IMR-90 (cell line): ENCODE data around the gene PFAS. TPM values are rescaled to one million over a fixed set of nuclear protein-coding genes. Genes with fewer than 3 reads are reported as not detected.

Experiments used
- ATAC-seq: fragments of 200-7000 bp; cut with Tn5 transposase; 2 replicates; pipeline ENCODE4 v1.9.1; 2020; ENCODE audit warnings: low read depth, mild to moderate bottlenecking, moderate library complexity
- BruUV-seq: library from RNA; stranded (reverse); fragments of 400-500 nt; replicated peaks from 2 replicates; lab custom pipeline; 2021; lab: Mats Ljungman, UMichigan
- CTCF ChIA-PET: fragments of 300-600 bp; formaldehyde crosslinking; extraction: SDS; loops from one replicate; lab custom pipeline; 2021; ENCODE audit warnings: antibody characterized with exemption; lab: Yijun Ruan, JAX
- POLR2A ChIA-PET: fragments of 300-600 bp; sonication (Branson Sonifier 250); formaldehyde crosslinking; loops from one replicate; lab custom pipeline; 2022; ENCODE audit warnings: antibody characterized with exemption; ENCODE audit not compliant: unreplicated experiment; lab: Charles Lee
- DNase-seq: peaks from one replicate; pipeline ENCODE4 v3.0.0; 2013
- H2AFZ ChIP-seq: replicated peaks from 2 replicates; pipeline ENCODE3; 2013; ENCODE audit warnings: low read length, mild to moderate bottlenecking; ENCODE audit not compliant: poor library complexity
- H2AK5ac ChIP-seq: 2 replicates; pipeline ENCODE4 v1.6.1; 2013; ENCODE audit warnings: low read depth, low read length, inconsistent platforms
- H2AK9ac ChIP-seq: replicated peaks from 2 replicates; pipeline ENCODE3; 2013; ENCODE audit warnings: mild to moderate bottlenecking, low read depth, low read length, moderate library complexity; ENCODE audit not compliant: poor library complexity
- H2BK120ac ChIP-seq: 2 replicates; pipeline ENCODE4 v1.6.1; 2013; ENCODE audit warnings: low read depth, low read length, inconsistent platforms
- H2BK15ac ChIP-seq: 3 replicates; pipeline ENCODE4 v1.6.1; 2013; ENCODE audit warnings: low read depth, low read length, inconsistent platforms
- H2BK20ac ChIP-seq: 2 replicates; pipeline ENCODE4 v1.6.1; 2013; ENCODE audit warnings: low read depth, mild to moderate bottlenecking, inconsistent platforms, low read length, moderate library complexity
- H2BK5ac ChIP-seq: 2 replicates; pipeline ENCODE4 v1.6.1; 2013; ENCODE audit warnings: mild to moderate bottlenecking, low read depth, low read length, inconsistent platforms; ENCODE audit not compliant: poor library complexity, severe bottlenecking
- H3K14ac ChIP-seq: replicated peaks from 2 replicates; pipeline ENCODE4 v1.6.1; 2013; ENCODE audit warnings: low read depth, low read length, inconsistent platforms
- H3K18ac ChIP-seq: 2 replicates; pipeline ENCODE4 v1.6.1; 2013; ENCODE audit warnings: low read depth, low read length, control low read depth
- H3K23ac ChIP-seq: 2 replicates; pipeline ENCODE4 v1.6.1; 2013; ENCODE audit warnings: low read depth, low read length, inconsistent platforms
- H3K27ac ChIP-seq: 2 replicates; pipeline ENCODE4 v1.5.1; 2013; ENCODE audit warnings: mild to moderate bottlenecking, control low read depth, low read length; ENCODE audit not compliant: insufficient read depth
- H3K27me3 ChIP-seq: 2 replicates; pipeline ENCODE4 v1.6.1; 2013; ENCODE audit warnings: low read length; ENCODE audit not compliant: control insufficient read depth, insufficient read depth
- H3K36me3 ChIP-seq: 2 replicates; pipeline ENCODE4 v1.6.1; 2013; ENCODE audit warnings: low read length, mixed read lengths; ENCODE audit not compliant: control insufficient read depth, insufficient read depth
- H3K4ac ChIP-seq: 2 replicates; pipeline ENCODE4 v1.6.1; 2013; ENCODE audit warnings: low read depth, low read length, inconsistent platforms
- H3K4me1 ChIP-seq: 2 replicates; pipeline ENCODE4 v1.6.1; 2013; ENCODE audit warnings: low read length, mixed read lengths; ENCODE audit not compliant: control insufficient read depth, insufficient read depth
- H3K4me2 ChIP-seq: 2 replicates; pipeline ENCODE4 v1.6.1; 2013; ENCODE audit warnings: low read depth, mild to moderate bottlenecking, control low read depth, low read length, moderate library complexity
- H3K4me3 ChIP-seq: 2 replicates; pipeline ENCODE4 v1.5.1; 2013; ENCODE audit warnings: low read depth, mild to moderate bottlenecking, control low read depth, low read length, moderate library complexity; ENCODE audit not compliant: insufficient read depth
- H3K56ac ChIP-seq: 2 replicates; pipeline ENCODE4 v1.6.1; 2013; ENCODE audit warnings: low read length, inconsistent platforms; ENCODE audit not compliant: insufficient read depth; ENCODE audit errors: extremely low read depth
- H3K79me1 ChIP-seq, 2 experiments: 2 replicates each; pipeline ENCODE4 v1.6.1; 2013; ENCODE audit warnings: low read length in 2 of 2, inconsistent platforms in 1 of 2, low read depth in 1 of 2
- H3K9ac ChIP-seq: 2 replicates; pipeline ENCODE4 v1.6.1; 2013; ENCODE audit warnings: low read depth, low read length, control low read depth
- H3K9me1 ChIP-seq: 2 replicates; pipeline ENCODE4 v1.6.1; 2013; ENCODE audit warnings: low read length, inconsistent platforms; ENCODE audit not compliant: insufficient read depth
- H3K9me3 ChIP-seq: 2 replicates; pipeline ENCODE4 v1.6.1; 2013; ENCODE audit warnings: low read length; ENCODE audit not compliant: control insufficient read depth, insufficient read depth
- H4K20me1 ChIP-seq: 2 replicates; pipeline ENCODE4 v1.6.1; 2013; ENCODE audit warnings: low read length, inconsistent platforms; ENCODE audit not compliant: insufficient read depth
- H4K5ac ChIP-seq: 2 replicates; pipeline ENCODE4 v1.6.1; 2013; ENCODE audit warnings: mild to moderate bottlenecking, low read depth, low read length, control low read depth
- H4K8ac ChIP-seq, 2 experiments: 2 replicates each; pipeline ENCODE4 v1.6.1; 2013; ENCODE audit warnings: low read depth in 2 of 2, low read length in 2 of 2, control low read depth in 1 of 2, inconsistent platforms in 1 of 2
- H4K91ac ChIP-seq: 2 replicates; pipeline ENCODE4 v1.6.1; 2013; ENCODE audit warnings: low read depth, low read length, inconsistent platforms; ENCODE audit not compliant: insufficient read depth
- BHLHE40 ChIP-seq: fragments of 150-350 bp; IDR thresholded peaks from 2 replicates; pipeline ENCODE4 v1.6.1; 2016; ENCODE audit warnings: mild to moderate bottlenecking, low read depth, low read length
- CHD1 ChIP-seq: IDR thresholded peaks from 2 replicates; pipeline ENCODE4 v1.6.1; 2012; ENCODE audit warnings: low read depth, low read length, improper control_type of control experiment
- CTCF ChIP-seq: conservative IDR thresholded peaks from 2 replicates; pipeline ENCODE4 v1.5.1; 2012; ENCODE audit warnings: mild to moderate bottlenecking, low read depth, low read length, improper control_type of control experiment
- FOS ChIP-seq: fragments of 150-350 bp; IDR thresholded peaks from 2 replicates; pipeline ENCODE4 v1.6.1; 2016; ENCODE audit warnings: low read depth, low read length
- MAFK ChIP-seq: IDR thresholded peaks from 2 replicates; pipeline ENCODE4 v1.6.1; 2012; ENCODE audit warnings: low read depth, low read length, improper control_type of control experiment
- MAZ ChIP-seq: IDR thresholded peaks from 2 replicates; pipeline ENCODE4 v1.6.1; 2012; ENCODE audit warnings: low read depth, mild to moderate bottlenecking, low read length, improper control_type of control experiment, moderate library complexity, borderline replicate concordance
- POLR2A ChIP-seq: IDR thresholded peaks from 2 replicates; pipeline ENCODE4 v1.6.1; 2012; ENCODE audit warnings: mild to moderate bottlenecking, low read depth, low read length
- RAD21 ChIP-seq: IDR thresholded peaks from 2 replicates; pipeline ENCODE4 v1.6.1; 2012; ENCODE audit warnings: low read length, improper control_type of control experiment
- RCOR1 ChIP-seq: IDR thresholded peaks from 2 replicates; pipeline ENCODE4 v1.6.1; 2012; ENCODE audit warnings: mild to moderate bottlenecking, low read length, improper control_type of control experiment; ENCODE audit not compliant: insufficient replicate concordance
- RFX5 ChIP-seq: IDR thresholded peaks from 2 replicates; pipeline ENCODE4 v1.8.0; 2012; ENCODE audit warnings: low read depth, mild to moderate bottlenecking, low read length, moderate library complexity
- SMC3 ChIP-seq: fragments of 150-350 bp; IDR thresholded peaks from 2 replicates; pipeline ENCODE4 v1.6.1; 2016; ENCODE audit warnings: low read depth, mild to moderate bottlenecking, antibody characterized with exemption, low read length, moderate library complexity
- WGBS, 2 experiments: methylation state at CpG; one replicate each; pipeline versions ENCODE4 v1.1.5 to v1.1.7; 2013; ENCODE audit warnings: missing lambda C conversion rate in 2 of 2; ENCODE audit not compliant: insufficient read length in 1 of 2; ENCODE audit errors: extremely low coverage in 2 of 2; 5-methylcytosine and 5-hydroxymethylcytosine counted together
- dilution Hi-C: fragments of 300-500 bp; cut with HindIII; formaldehyde crosslinking; loops from one replicate; pipeline ENCODE4 v1.14.3; 2018; ENCODE audit warnings: low sequenced_read_pairs; ENCODE audit not compliant: unreplicated experiment
- in situ Hi-C: fragments of 300-500 bp; cut with MboI; formaldehyde crosslinking; loops from 3 replicates; pipeline ENCODE4 v1.14.3; 2019; ENCODE audit warnings: low sequenced_read_pairs, inconsistent platforms, mixed read lengths
- intact Hi-C: fragments of 100-400 bp; cut with micrococcal nuclease; formaldehyde crosslinking; loops from 2 replicates; pipeline ENCODE4 v1.10.0; 2022
- polyA plus RNA-seq, 3 experiments: library from polyadenylated mRNA; depleted of rRNA; stranded (reverse); fragments of >200 nt; gene quantifications; 2 replicates each; pipeline ENCODE4 v1.2.3, GENCODE V29; 2012; ENCODE audit warnings: low replicate concordance in 1 of 3
- total RNA-seq: library from RNA; depleted of rRNA; stranded (reverse); fragments of >200 nt; gene quantifications from 2 replicates; pipeline ENCODE4 v1.2.3, GENCODE V29; 2012
- TF ChIP-seq, protein P1 (sequence below): fragments of 150-350 bp; IDR thresholded peaks from 2 replicates; pipeline ENCODE4 v1.6.1; 2017; ENCODE audit warnings: mild to moderate bottlenecking, antibody characterized with exemption, low read length, low read depth

The PFAS gene
- total and polyA plus RNA-seq, 2 of the 4 experiments (the other 2 are of a cell fraction), result 20.7 to 26.2 TPM

DNA sequence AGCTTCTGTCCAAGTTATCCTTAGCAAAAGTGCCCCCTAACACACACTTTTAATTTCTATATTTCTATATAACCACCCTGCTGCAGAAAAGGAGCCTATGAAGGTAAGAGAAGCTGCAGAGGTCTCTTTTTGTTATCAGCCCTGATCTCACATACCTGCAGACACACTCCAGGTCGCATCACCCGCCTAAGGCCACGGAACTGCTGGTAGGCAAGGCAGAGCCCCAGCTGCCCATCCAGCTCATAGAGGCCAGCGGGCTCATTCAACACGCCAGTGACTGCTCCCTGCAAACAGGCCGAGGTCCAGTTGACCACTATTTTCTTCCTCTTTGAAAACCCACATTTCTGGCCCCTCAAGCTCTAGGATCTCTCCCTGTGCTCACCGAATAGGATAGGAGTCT is 13.4 kb upstream of the PFAS start (continued):
- TF ChIP-seq CTCF, result no peak

GRCh38 chr17:8237175-8237574 is 11.9 kb upstream of the PFAS start:
- no peak overlapping the region for H3K23ac ChIP-seq
- H2BK20ac ChIP-seq, result no peak overlapping the region
- no peak overlapping the region for H3K9ac ChIP-seq
- no peak overlapping the region for H3K27ac ChIP-seq
- ATAC-seq, result no peak
- H3K36me3 ChIP-seq, result peaks cover 38% of the 10 kb centered on the region
- no peak overlapping the region for H3K4me2 ChIP-seq
- no peak overlapping the region for H2BK120ac ChIP-seq
- H3K4me1 ChIP-seq, result no peaks in the 10 kb centered on the region
- no peak overlapping the region for H4K8ac ChIP-seq
- POLR2A ChIA-PET, result interaction anchor here (0.5 kb wide), 1 partner anchor 11 kb away, joined by 3 read pairs; the partner anchor contains the start of gene CTC1
- no peak overlapping the region for H2AFZ ChIP-seq
- no peak overlapping the region for H3K14ac ChIP-seq
- no peak overlapping the region for H4K91ac ChIP-seq
- no peaks in the 10 kb centered on the region for H3K9me3 ChIP-seq
- intact Hi-C loops, result no loop called here
- DNase-seq, result no peak
- in situ Hi-C loops, result no loop called here
- H3K18ac ChIP-seq, result no peak overlapping the region
- H4K20me1 ChIP-seq, result no peaks in the 10 kb centered on the region
- no peak overlapping the region for H3K4me3 ChIP-seq
- dilution Hi-C loops, result loop anchor here (25.0 kb wide), 1 partner anchor 125 kb away; the partner anchor contains the start of genes ALOXE3 and HES7
- H3K27me3 ChIP-seq, result no peaks in the 10 kb centered on the region
- H2BK5ac ChIP-seq, result no peak overlapping the region
- no TSS peak for BruUV-seq
- H2BK15ac ChIP-seq, result no peak overlapping the region
- no peak overlapping the region for H3K4ac ChIP-seq
- H4K5ac ChIP-seq, result no peak overlapping the region
- H3K9me1 ChIP-seq, result no peaks in the 10 kb centered on the region
- H2AK5ac ChIP-seq, result no peak overlapping the region
- CTCF ChIA-PET, result interaction anchor here (0.6 kb wide), 1 partner anchor 67 kb away, joined by 6 read pairs; no protein-coding TSS in a partner anchor
- no peaks in the 10 kb centered on the region; a peak in 1 of 4 replicates for H3K79me1 ChIP-seq
- WGBS, 2 experiments, result 95% methylated on average over 3 of the region's 7 CpGs; no CpG with 5 or more reads in 1 of the 2 experiments
- H3K56ac ChIP-seq, result no peak overlapping the region
- no peak overlapping the region for H2AK9ac ChIP-seq
- no peak for TF ChIP-seq BHLHE40
- TF ChIP-seq POLR2A, result no peak
- no peak for TF ChIP-seq RCOR1
- no peak for TF ChIP-seq SMC3
- no peak for TF ChIP-seq CTCF
- no peak for TF ChIP-seq FOS
- no peak for TF ChIP-seq RFX5
- no peak for TF ChIP-seq CHD1
- TF ChIP-seq MAFK, result no peak
- no peak for TF ChIP-seq MAZ
- TF ChIP-seq RAD21, result no peak
- TF ChIP-seq, protein P1, sequence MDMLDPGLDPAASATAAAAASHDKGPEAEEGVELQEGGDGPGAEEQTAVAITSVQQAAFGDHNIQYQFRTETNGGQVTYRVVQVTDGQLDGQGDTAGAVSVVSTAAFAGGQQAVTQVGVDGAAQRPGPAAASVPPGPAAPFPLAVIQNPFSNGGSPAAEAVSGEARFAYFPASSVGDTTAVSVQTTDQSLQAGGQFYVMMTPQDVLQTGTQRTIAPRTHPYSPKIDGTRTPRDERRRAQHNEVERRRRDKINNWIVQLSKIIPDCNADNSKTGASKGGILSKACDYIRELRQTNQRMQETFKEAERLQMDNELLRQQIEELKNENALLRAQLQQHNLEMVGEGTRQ, result no peak
